GM19455 (cell line): ENCODE data around the gene MINDY2.
"Not testable (repeated sequence)": the region's sequence is repeated elsewhere in the genome, so short reads cannot be mapped to it uniquely, and the experiment has no call there.

Source experiments
- ATAC-seq: cut with Tn5 transposase; IDR thresholded peaks from one replicate; pipeline ENCODE4 v1.9.1; 2021; ENCODE audit not compliant: unreplicated experiment

Gene MINDY2

DNA sequence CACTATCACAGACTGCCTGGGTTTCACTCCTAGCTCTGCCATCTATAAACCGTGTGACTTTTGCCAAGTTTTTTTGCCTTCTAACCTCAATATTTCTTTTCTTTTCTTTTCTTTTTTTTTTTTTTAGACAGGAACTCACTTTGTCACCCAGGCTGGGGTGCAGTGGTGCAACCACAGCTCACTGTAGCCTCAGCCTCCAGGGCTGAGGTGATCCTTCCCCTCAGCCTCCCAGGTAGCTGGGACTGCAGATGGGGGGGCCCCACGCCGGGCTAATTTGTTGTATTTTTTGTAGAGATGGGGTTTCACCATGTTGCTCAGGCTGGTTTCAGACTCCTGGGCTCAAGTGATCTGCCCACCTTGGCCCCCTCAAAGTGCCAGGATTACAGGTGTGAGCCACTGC lies 18.4 kb upstream of the MINDY2 start:
- no peak for ATAC-seq

DNA sequence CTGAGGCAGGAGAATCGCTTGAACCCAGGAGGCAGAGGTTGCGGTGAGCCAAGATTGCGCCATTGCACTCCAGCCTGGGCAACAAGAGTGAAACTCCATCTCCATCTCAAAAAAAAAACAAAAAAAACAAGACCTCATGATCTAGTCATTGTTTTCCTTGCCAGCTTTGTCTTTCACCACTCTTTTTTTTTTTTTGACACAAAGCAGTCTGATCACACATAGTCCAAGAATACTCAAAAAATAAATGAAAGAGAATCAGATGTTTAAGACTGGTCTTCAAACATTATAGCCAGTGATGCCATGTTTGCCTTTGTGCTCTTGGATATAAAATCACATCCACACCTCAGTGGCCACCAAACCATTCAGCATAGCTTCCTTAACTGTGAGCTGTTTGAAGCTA lies 15.8 kb upstream of the MINDY2 start:
- no peak for ATAC-seq

DNA sequence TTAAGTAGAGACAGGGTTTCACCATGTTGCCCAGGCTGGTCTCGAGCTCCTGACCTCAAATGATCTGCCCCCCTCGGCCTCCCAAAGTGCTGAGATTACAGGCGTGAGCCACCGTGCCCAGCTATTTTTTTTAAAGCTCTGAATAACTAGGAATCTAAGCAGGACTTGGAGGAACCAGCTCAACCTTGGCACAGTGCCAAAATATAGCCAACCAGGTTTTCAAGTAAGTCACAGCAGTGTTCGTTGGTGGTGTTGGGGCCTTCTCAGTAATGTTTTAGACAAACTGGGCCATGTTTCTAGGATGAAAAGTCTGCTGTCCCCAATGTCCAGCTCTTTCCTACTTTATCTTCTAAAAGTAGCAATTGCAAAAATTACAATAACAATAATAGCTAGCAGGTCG lies 15.1 kb upstream of the MINDY2 start:
- no peak for ATAC-seq

DNA sequence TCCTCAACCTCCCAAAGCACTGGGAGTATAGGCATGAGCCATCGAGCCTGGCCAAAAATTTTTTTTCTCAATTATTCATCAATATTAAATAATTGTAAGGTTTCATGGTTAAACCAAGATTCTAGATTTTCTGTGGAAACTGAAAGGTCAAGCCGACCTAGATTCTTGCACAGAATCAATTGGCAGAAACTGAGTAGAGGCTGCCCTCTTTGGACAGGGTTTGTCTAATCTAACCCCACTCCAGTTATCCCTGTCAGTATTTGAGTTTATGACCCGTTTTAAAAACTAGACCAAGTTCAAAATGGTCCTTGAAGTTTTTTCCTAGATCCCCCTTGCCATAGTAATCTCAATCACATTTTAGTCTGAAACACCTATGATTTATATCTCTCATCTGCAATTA lies 13.0 kb upstream of the MINDY2 start:
- no peak for ATAC-seq

DNA sequence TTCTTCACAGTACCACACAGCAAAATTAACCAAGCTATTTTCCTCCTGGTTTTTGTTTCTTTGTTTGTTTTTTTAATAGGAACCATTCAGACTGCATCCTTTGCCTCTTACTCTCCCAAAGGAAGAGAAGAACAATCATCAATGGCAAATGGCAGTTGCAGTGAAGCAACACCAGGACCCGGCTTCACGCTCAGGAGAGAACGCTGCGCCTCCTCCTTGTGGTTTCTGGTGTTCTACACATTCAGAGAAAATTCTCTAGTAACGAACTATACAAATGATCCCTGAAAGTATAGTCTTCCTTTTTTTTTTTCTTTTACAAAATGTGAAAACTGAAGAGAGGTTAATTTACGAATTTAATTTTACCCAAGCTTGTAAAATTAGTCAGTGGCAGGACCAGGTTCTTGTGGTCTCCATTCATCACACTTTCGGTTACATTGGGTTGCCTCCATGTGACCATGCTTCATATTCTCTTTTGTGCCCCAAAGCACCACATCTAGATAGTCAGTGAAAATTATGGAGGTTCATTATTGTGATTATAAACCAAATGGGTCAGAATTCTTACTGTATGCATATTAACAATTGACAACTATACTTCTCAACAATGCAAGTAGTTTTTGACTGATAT lies 10.6 kb upstream of the MINDY2 start:
- no peak for ATAC-seq

DNA sequence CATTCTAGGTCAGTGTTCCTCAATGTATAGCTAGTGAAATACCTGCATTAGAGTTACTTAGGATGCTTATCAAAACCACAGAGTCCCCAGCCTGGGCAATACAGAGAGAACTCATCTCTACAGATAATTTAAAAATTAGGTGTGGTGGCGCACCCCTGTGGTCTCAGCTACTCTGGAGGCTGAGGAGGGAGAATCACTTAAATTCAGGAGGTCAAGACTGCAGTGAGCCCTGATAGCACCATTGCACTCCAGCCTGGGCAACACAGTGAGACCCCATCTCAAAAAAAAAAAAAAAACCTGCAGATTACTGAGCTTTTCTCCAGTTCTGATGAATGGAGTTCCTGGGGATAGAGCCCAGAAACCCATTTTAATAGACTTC lies 10.1 kb upstream of the MINDY2 start:
- ATAC-seq: no peak

DNA sequence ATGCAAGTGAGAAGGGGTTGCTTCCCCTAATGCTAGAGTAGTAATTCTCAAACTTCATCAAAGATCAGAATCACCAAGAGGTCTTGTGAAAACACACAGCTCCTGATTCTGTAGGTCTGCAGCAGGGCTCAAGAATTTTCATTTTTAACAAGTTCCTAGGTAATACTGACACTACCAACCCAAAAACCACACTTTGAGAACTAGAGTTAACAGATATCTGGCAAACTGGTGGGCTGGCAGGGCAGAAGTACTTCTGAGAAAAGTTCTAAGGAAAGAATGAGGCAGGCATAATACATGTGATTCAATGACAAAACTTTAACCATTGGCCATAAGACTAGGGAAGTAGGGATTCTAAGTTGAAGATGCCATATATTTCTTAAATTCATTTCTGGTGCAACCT lies 8.8 kb upstream of the MINDY2 start:
- ATAC-seq: no peak

DNA sequence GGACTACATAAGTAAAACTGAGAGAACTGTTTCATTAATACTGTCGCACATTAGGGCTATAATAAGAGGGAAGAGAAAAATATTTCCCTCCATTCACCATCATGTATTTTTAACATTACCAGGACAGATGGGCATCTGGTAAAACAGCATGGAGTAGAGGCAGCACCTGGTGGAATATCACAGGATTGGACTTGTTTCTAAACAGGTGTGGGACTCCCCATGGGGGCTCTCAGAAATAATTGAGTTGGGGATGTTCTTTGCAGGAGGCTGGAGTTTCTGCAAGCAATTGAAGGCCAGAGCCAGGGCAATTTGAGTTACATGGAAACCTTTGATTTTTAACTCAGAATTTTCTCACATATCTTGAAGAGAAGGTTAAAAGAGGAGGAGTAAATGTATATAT lies 8.4 kb upstream of the MINDY2 start:
- ATAC-seq: no peak

DNA sequence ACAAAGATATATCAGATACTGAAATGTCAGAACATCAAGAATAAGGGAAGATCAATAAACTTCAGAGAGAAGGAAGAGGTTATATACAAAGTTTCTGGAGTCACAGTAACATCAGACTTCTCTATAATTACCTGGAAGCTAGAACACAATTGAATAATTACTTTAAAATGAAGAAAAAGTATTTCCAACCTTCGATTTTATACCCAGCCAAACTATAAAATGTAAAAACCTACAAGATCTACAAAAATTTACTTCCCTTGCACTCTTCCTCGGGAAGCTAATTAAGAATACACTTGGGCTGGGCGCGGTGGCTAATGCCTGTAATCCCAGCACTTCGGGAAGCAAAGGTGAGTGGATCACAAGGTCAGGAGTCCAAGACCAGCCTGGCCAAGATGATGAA lies 6.6 kb upstream of the MINDY2 start:
- no peak for ATAC-seq

DNA sequence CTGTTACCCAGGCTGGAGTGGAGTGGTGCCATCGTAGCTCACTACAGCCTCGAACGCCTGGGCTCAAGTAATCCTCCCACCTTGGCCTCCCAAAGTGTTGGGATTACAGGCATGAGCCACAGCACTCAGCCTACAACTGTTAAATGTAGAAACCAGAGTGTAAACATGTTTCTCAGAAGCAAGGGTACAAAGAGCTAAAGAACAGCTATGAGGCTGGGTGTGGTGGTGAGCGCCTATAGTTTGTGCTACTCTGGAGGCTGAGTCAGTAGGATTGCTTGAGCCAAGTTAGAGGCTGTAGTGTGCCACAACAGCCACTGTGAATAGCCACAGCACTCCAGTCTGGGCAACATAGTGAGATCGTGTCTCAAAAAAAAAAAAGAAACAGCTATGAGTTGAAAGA lies 4.8 kb upstream of the MINDY2 start:
- no peak for ATAC-seq

DNA sequence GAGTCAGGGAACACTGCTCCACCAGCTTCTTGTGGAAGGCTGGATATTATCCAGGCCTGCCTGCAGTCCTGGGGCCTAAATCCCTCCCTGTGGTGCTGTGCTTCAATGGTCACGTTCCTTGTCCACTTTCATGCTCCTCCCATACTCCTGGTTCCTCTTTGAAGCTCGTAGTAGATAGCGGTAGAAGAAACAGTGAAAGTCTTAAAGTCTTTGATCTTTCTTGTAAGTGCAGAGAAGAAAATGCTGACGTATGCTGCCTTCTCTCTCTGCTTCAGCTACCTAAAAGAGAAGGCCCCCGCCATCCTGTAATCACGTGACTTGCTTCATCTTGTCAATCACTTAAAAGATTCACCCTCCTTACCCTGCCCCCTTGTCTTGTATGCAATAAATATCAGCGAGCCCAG lies 2.5 kb upstream of the MINDY2 start:
- not testable (repeated sequence) for ATAC-seq

DNA sequence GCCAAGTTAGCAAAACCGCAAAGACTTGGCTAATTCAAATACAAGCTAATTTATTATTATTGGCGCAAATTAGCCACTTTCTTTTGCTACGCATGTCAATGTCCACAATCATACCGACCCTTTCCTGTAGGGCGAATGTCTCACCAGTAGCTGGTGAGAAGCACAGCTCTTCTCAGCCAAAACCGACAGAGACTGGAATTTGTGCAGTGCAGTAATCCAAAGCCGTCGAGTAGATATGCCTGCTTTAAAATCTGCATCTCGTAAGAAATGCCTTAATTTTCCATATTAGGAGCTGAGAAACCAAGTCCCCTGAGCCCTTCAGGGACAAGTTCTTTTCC lies 614 bp upstream of the MINDY2 start:
- no peak for ATAC-seq

DNA sequence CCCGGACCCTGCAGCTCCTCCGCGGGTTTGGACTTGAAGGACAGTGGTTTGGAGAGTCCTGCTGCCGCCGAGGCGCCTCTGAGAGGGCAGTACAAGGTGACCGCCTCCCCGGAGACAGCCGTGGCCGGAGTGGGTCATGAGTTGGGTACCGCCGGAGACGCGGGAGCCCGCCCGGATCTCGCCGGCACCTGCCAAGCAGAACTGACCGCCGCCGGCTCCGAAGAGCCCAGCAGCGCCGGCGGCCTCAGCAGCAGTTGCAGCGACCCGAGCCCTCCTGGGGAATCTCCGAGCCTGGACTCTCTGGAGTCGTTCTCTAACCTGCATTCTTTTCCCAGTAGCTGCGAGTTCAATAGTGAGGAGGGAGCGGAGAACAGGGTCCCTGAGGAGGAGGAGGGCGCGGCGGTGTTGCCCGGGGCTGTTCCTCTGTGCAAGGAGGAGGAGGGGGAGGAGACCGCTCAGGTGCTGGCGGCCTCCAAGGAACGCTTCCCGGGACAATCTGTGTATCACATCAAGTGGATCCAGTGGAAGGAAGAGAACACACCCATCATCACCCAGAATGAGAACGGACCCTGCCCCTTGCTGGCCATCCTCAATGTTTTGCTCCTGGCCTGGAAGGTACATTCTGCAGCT lies 634 bp downstream of the MINDY2 start:
- peak; percentile 15 for ATAC-seq

DNA sequence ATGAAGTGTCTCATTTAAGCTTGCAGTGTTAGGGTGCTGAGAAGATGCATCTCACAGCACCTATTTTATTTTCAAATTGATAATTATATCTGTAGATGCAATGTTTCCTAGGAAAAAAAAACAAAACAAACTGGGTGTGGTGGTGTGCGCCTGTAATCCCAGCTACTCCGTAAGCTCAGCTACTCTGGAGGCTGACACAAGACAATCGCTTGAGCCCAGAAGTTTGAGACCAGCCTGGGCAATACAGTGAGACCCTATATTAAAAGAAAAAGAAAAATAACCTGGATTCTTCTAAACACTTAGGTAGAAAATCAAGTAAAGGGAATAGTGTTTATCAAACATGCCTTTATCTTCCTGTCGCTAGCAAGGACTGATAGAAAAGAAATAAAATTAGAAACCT lies 1.9 kb downstream of the MINDY2 start:
- no peak for ATAC-seq

DNA sequence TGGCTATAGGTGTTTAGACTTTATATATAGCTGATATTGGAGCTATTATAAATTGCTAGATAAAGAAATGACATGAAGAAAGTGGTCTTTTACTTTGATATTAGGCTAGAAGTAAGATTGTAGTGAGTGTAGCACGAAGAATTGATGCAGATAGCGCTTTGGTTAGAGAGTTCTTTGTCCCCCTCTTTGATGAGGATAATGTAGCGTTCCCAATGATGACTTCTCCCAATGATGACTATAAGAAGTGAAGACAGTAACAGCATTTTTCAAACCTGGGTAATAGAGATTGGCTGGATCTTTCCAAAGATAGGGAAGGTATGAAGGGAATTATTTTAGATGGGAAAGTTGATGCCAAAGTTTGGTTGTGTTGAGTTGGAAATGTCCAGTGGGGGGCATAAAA lies 4.3 kb downstream of the MINDY2 start:
- ATAC-seq: no peak

DNA sequence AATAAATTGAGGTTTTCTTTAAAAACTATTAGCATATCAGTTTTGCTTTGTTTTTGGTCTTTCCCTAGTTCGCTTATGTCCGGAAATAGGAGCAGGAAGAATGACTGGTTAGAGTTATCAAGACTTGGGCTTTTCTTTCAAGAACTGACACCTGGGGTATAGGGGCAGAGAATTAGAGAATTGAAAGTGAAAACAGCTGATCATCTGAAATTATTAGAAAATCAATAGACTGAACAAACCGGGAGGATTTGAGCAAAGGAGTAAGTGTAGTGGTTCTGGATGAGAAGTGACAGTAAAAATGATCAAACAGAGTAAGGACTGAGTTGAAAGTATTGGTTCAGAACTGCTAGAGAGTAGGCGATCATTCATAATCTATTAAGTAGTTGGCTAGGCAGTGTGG lies 6.0 kb downstream of the MINDY2 start:
- no peak for ATAC-seq

DNA sequence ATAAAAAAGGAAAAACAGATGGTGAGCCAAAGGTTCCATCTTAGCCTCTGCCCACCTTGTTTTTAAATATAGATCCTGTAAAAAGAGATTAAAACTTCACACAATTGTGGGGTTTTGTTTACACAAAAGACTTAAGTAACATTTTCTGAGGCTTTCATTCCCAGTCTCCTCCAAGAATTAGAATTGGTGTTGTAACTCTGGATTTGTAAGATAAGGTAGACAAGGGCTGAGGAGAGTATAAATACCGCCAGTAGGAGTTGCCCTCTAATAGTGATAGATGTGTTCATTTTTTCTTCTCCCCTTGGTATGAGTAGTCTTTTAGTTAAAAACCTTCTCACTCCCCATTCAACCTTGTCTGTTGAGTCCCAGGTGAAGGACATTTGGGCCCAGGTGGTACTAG lies 8.5 kb downstream of the MINDY2 start:
- no peak for ATAC-seq

DNA sequence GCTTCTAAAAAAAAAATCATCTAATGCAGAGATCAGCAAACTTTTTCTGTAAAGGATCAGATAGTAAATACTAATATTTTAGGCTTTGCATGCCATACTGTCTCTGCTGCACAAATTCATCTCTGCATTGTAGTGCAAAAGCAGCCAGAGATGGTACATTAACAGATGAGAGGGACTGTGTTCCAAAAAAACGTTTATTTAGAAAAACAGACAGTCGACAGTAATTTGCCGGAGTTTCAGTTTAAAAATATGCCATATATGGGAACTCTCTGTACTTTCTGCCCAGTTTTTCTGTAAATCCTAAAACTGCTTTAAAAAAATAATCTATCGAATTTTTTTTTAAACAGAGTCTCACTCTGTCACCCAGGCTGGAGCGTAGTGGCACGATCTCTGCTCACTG lies 14.3 kb downstream of the MINDY2 start:
- ATAC-seq: no peak

DNA sequence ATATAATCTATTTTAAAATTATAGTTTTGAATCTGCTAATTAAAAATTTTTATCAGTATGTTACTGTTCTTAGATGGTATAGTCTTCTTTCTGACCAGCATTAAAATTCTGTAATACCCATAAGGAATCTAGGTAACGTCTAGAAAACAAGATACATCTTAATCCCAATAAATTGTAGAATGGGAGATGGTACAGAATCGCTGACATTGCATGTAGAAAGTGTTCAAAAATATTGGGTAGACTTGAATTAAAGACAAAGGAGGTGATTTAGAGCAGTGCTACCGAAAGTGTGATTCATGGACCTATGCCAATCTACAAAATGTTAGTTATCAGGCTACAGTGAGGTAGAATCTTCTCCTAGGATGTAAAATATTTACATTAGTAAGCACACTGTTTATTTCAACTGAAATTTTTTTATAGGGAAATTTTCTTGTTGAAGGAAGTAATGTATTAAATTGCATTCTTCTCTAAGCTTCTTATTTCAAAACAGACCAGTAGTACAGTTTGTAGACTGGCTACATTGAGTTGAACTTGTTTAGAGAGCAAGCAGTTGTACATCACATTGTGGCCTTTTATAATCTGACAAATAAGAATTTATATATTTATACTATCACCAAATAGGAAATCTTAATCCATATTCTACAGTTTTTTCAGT lies 17.1 kb downstream of the MINDY2 start:
- ATAC-seq: no peak

DNA sequence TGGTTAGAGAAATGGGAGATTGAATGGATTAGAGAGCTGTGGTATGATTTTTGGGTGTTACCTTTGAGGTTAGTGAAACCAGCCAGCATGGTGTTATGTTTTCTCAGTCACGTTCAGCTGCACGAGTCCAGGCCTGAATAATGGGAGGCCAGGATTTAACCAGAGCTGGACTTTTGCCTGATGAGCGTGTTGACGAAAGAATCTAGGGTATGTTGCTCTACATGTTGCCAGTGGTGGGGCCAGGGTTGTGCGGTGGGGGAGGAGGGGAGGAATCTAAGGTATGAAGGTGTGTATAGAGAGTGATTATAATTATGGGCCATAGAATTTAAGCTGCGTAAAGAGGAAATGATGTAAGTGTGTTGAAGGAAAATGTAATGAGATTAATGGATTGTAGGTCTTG lies 22.8 kb downstream of the MINDY2 start:
- no peak for ATAC-seq

DNA sequence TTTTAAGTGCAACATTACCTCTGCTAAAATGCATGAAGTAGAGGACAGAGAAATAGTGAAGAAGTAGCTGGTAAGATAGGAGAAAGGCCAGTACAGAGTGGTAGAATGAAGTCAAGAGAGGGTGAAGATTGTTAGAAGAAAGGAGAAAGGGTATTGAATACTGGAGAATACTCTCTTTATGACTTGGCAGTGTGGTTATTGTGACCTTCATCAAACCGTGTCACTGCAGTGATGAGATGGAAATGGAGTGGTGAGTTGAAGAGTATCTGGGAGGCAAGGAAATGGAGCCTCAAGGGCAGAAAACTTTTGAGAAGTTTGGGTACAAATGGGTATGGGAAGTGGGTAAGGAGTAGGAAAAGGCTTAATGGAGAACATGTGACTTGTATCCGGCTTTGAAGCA lies 24.7 kb downstream of the MINDY2 start:
- no peak for ATAC-seq

DNA sequence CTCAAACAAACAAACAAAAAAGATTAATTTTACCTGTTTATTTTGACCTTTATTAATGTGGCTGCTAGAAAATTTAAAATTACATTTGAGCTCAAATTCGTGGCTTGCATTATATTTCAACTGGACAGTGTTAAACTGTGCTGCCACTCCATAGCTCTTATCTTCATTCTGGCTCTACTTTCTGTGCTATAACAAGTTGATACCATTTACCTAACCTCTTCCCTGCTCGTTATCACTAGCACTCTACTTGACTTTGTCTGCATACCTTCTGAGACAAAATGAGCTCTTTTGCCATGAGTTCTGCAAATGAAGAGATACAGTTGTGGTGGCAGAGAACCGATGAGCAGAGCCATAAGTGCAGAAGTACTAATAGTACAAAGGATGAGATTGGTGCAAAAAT lies 26.4 kb downstream of the MINDY2 start:
- no peak for ATAC-seq

DNA sequence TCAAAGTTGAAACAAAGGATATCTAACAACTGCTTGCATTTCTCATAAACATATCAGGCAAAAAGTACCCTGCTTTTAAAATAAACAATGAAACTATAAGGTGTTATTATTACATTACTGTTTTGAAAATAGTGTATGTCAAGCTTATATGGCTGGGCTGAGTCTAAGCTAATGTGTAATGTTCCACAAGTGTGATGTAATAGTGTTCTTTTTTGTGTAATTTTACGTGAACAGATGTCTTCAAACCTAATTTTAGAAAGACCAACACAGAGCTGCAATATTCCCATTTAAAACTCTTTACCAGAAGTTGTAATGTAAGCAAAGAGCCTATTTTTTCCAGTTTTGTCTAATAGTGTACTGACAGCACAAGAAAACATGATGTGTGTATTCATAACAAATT lies 34.0 kb downstream of the MINDY2 start:
- no peak for ATAC-seq
